HG02973 (cell line): ENCODE data around the gene SYCE1.
"Not testable (repeated sequence)": the region's sequence is repeated elsewhere in the genome, so short reads cannot be mapped to it uniquely, and the experiment has no call there.

Experiments used
- ATAC-seq: cut with Tn5 transposase; IDR thresholded peaks from one replicate; pipeline ENCODE4 v1.9.1; 2021; ENCODE audit warnings: moderate library complexity; ENCODE audit not compliant: unreplicated experiment

The SYCE1 gene, protein sequence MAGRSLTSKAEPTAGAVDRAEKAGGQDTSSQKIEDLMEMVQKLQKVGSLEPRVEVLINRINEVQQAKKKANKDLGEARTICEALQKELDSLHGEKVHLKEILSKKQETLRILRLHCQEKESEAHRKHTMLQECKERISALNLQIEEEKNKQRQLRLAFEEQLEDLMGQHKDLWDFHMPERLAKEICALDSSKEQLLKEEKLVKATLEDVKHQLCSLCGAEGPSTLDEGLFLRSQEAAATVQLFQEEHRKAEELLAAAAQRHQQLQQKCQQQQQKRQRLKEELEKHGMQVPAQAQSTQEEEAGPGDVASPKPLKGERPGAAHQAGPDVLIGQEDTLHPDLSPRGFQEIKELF

DNA sequence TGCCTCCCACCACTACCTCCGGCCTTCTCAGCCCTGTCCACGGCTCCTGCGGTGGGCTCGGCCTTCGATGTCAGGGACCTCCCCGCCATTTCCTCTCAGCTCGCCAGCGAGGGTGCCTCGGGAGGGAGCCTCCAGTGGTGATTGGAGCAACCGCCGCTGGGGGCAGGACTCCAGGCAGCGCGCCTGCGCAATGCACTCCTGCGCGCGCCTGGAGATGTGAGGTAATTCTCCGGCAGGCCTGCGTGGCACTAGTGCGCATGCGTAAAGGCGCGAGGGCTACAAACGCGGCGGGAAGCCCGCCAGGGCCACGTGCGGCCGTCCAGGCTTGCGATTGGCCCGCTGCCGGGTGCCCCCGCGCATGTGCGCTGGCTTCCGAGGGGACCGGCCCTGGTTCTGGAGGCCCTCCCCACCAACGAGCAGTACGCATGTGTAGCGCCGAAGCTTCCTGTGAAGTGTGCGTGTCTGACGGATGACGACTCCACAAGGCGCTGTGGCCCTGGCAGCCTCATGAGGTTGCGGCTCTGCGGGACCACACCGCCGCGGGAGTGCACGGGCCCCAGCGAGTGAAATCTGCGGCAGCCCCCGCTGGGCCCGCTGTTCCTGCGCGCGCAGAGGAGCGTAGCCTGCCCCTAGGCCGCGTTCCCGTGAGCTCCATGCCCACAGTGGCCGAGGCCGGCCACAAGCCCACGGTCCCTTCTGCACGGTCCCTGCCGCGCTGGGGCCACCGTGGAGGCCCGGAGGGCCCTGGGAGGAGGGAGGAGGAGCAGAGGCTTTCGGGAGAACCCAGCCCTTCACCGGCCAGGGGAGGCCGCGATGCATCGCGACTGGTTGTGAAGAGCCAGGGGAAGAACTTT is at the start of gene SYCE1:
SYCE1 (minus strand) TSS at position 143 of the 854 bp plus-strand sequence; CDS start at position 89, 54 bp downstream.
- no peak for ATAC-seq

DNA sequence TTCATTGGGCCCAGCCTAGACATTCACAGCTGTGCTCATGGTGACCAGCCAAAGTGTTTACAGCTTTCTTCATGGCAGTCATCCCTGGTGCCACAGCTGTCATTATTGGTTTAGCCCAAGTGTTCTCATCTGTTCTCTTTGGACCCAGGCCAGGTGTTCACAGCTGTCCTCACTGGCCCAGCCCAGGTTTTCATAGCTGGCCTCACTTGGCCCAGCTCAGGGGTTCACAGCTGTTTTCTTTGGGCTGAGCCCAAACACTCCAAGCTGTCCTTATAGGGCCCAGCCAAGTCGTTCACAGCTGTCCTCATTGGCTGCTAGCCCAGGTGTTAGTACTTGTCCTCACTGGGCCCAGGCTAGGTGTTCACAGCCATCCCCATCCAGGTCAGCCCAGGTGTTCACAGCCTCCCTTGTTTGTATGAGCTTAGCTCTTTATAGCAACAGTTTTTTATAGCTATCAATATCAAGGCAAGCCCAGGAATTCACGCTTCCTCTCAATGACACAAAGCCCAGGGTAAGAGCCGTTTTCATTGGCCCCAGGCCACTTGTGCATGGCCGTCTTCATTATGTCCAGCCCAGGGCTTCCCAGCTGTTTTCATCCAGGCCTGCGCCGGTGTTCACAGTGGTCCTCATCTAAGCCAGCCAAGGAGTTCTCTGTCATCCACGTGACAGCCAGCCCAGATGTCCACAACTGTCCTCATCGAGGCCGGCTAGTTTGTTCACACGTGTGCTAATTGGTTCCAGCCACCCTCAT is 49.6 kb upstream of the SYCE1 start:
- no peak for ATAC-seq

DNA sequence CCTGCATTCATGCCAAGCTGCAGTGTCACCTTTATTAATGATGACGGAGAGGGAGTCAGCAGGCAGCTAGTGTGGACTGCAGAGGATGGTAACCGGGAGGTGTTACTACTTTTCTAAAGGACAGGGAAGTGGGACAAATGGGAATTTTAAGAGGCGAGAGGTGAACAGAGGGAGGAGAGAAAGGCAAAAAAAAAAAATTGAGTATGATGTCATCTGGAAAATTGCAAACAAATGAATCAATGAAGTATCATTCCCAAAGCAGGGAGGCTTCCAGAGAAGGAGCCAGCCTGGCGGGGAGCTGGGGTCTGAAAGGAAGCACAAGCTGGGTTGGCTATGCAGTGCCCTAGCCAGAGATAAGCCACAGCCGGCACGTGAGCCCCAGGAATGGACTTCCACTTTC is 48.3 kb upstream of the SYCE1 start:
- no peak for ATAC-seq

DNA sequence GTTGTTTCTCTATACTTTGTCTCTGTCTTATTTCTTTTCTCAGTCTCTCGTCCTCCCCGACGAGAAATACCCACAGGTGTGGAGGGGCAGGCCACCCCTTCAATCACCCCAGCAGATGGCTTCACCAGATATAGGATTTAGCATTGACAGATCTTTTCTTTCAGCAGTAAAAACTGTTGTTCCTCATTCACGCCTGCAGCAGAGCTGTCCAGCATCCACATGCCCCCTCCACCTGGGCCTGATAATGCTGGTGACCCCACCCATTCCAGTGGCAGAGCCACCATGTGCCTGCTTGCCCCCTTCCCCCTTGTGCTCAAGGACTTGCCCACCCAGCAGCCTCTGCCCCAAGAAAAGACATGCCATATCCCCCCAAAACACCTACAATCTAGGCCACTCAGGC is 45.7 kb upstream of the SYCE1 start:
- ATAC-seq = no peak

DNA sequence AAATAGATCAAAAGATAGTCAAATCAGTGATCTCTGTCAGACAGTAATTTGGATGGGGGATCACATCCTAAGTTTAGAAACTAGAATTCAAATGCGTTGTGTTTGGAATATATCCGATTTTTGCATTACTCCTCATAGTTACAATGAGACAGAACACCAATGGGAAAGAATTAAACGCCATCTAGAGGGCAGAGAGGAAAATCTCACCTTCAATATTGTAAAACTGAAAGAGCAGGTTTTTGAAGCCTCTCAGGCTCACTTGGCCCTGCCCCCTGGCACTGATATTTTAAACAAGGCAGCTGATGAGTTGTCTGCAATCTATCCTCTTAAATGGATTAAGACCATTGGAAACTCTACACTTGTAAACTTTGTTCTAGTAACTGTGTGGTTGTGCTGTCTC is 43.5 kb upstream of the SYCE1 start:
- no peak for ATAC-seq

DNA sequence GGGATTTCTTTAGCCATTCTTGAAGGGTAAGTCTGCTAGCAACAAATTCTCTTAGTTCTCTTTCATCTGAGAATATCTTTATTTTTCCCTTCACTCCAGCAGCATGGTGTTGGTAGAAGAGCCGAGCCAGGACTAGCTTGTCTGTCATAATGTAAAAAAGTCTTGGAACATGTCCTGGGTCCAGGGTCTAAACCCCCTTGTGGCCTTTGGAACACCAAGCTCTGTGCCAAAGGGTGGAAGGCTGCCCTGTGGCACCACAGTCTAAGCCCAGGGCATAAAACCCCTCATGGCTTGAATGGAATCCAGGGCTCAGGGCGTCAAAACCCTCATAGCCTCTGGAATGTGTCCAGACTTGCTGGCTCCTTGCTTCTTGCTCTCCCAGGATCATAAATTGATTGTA is 38.1 kb upstream of the SYCE1 start:
- not testable (repeated sequence) for ATAC-seq

DNA sequence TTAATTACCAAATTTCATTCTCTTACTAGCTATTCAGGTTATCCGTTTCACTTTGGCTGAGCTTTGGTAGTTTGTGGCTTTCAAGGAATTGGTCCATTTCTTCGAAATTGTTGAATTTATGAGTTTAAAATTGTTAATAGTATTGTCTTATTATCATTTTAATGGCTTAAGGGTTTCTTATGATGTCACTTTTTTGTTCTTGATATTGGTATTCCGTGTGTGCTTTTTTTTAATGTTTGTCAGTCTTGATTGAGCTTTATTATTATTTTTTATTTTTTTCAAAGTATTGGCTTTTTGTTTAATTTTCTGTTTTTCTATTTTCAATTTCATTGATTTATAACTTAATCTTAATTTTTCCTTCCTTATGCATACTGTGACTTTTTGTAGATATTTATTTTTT is 35.3 kb upstream of the SYCE1 start:
- no peak for ATAC-seq

DNA sequence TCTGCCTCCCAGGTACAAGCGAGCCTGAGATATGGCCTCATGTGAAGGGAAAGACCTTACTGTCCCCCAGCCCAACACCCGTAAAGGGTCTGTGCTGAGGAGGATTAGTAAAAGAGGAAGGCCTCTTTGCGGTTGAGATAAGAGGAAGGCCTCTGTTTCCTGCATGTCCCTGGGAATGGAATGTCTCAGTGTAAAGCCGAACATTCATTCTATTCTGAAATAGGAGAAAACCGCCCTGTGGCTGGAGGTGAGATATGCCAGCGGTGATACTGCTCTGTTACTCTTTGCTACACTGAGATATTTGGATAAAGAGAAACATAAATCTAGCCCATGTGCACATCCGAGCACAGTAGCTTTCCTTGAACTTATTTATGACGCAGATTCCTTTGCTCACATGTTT is 34.5 kb upstream of the SYCE1 start:
- ATAC-seq = not testable (repeated sequence)

DNA sequence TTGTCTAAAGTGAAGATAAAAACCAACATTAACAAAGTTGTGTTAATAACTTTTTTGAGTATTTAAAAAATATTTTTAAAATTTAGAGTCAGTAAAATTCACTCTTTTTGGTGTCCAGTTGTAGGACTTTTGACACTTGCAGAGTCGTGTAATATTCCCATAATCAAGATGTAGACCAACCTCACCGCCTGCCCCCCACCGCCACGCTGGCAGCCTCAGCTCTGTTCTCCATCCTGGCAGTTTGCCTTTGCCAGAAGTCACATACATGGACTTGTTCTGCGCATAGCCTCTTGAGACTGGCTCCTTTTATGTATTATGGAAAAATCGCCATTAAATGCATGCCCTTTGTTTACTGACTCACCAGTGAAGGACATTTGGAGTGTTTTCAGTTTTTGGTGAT is 27.3 kb upstream of the SYCE1 start:
- ATAC-seq = no peak

DNA sequence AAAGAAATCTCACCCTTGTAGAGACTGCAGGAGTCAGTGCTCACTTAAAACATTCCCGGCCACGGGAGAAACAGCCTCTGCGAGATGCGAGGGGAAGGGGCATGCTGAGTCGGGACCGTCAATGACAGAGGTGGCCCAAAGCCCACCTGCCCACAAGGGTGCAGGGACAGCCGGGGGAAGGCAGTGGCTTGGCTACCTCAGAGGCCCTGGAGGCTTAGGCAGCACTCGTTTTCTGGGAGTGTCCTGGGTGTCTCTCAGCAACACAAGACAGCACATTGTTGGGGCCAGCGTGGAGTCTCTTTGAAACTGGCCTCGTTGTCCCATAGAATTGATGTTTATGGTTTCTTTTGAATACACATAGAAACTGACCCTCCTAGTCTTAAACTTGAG is 25.6 kb upstream of the SYCE1 start:
- no peak for ATAC-seq

DNA sequence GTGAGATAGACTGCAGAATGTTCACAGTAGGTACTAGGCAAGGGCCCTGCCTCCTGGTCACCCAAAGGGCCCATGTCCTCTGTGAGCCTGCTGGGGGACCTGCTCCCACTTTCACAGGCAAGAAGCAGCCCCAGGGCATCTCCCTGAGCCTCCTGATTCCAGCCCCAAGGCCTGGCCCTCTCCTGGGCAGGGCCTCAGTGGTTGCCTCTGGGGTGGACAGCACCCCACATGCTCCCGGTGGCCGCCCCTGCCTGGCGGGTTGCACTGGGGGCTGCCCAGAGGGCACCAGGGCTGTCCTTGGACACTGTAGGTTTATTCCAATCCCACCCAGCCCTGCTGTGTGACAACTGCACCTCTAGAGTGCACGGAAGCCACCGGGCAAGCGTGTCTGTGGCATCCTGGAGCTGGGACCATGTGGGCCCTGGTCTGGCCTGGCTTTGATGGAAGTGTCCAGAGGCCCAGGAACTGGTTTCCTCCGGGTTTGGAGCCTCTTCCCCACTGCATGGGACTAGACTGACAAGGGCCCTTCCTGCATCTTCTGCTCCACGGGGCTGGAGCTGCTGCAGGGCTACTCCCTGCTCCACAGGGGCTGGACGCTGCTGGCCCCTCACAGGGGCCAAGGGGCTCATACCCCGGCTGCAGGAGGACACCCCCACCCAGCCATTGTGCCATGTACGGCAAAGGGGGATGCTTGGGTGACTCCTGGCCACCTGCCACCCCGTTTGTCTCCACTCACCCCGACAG is 25.0 kb upstream of the SYCE1 start:
- ATAC-seq = no peak

DNA sequence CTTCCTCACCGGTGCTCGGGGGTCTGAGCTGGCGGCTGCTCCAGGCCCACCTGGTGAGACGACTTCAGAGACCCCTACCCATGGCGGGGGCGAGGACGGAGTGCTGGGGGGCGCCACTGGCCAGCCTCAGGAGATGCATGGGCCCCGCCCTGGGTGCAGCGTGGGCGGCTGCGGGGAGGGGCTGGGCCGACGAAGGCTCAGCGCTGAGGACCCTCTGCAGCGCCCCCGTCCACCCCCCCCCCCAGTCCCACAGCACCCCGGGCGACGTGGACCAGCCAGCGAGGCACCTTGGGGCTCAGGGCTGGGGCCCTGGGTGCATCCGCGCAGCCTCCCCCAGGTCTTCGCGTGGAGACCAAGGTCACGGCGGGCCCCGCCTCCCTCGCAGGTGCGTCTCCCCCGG is 11.7 kb upstream of the SYCE1 start:
- ATAC-seq = not testable (repeated sequence)

DNA sequence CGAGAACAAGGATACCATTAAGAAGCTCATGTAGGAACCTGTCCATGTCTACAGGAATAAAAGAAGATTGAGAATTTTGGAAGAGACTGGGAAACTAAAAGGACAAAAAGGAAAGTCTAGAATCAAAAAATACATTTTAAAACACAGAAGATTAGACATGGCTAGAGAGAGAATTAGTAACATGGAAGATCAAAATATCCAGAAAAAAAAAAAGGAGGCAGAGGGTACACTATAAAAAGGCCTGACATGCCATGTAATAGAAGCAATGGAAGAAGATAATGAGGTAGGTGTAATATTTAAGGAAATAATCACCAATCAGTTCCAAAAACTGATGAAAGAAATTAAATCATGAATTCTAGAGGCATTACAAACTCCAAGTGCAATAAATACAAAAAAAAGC is 8.1 kb upstream of the SYCE1 start:
- not testable (repeated sequence) for ATAC-seq

DNA sequence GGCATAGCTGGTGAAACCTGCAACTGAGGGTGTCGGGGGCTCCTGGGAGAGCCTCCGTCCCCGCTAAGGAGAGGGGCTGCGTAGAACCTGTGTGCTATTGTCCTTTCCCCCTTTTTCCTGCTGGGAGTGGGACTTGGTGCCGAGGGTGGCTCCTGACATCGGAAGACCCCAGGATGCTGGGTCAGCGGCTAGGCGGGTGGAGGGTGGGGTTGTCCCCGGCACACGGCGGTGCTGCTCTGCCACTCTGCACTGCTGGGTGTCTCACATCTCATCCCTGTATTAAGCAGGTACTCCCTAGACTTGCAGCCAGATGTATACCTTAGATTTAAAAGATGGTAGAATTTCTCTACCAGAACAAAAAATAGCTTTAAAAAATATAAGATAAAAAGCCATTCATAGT is 6.7 kb upstream of the SYCE1 start:
- ATAC-seq = not testable (repeated sequence)

DNA sequence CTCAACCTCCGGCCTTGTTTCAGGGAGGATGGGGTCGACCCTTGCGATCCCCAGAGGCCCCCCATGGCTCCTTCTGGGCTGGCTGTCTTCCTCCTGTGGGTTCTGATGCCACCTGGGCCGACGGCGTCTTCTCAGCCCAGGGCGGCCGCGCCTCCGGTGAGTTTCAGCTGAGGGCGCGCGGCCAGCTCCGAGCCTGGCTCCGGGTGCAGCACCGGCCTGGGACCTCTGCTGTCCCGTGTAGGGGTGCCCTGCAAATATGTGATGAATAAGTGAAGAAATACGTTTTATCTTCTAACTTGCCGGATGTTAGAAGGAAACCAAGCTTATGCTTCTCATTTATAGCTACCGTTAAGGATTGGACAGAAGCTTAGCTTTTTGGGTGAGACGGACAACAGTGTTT is 4.4 kb upstream of the SYCE1 start:
- ATAC-seq = not testable (repeated sequence)

DNA sequence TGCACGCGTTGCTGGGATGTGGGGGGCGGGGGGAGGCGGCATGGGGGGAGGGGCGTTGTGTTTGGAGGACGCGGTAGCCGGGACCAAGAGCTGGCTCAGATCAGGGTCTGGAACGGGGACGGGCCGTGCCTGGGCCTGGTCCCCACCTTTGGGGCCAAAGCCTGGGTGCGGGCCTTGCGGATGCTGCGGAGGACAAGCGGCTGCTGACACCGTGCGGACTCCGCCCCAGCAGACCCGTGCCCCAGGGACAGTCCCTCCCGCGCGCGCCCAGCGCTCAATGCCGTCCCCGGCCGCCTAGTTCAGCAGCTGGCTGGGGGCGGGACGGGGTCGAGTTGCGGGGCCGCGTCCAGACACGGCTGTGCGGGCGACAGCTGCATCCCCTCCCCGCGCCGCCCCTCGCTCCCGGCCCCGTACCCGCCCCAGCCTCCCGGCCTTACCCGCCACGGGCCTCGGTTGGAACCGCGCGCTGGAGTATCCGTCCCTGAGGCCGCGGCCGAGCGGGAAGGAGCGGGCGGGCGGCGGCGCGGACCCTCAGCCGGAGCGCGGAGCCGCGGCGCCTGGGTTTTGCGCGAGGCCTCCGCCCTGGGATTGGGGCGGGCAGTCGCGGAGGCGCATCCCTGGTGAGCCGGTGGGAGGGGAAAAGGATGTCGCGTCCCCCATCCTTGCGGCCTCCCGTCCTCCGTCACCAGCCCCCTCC is 3.6 kb upstream of the SYCE1 start:
- ATAC-seq = not testable (repeated sequence)

DNA sequence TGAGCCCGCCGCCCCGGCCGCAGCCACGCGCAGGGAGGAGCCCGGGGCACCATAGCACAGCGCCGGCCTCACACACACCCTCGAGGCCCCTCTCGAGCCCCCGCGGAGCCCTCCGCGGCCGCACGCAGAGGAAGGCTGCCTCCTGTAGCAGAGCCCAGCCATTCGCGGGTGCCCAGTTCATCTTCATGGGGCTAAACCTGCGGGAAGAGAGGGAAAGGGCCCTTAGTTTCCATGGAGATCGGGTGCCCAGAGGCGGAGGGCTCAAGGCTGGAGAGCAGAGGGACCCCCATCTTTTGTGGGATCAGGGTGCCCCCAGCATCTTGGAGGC is 2.9 kb upstream of the SYCE1 start:
- no peak for ATAC-seq

DNA sequence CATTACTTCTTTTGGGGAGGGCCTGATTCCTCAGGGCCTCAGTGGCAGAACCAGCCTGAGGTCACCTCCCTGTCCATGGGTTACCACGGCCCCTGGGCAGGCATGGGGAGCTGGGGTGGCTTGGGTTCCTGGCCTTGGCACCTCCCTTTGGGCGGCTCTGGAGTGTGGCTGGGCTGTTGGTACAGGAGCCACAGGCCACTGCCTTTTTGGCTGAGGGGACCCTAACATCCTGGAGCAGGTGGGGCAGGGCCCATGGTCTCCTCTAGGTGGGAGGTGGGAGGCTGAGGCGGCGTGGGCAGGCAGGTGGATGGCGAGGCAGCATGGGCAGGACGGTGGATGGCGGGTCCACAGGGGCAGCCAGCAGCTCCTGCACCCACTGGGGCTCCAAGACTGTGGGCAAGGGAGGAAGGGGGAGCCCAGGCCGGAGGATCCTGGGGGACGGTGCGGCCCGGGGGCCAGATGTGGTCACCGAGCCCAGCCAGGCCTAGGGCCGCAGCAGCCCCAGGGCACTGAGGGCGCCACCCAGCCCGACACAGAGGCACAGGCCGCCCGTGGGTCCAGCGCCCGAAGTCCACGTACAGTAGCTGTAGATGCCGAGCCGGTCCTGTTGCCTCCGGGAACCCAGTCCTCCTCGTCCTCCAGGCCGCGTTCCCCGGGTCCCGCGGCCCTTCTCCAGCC is 2.4 kb upstream of the SYCE1 start:
- ATAC-seq = no peak

DNA sequence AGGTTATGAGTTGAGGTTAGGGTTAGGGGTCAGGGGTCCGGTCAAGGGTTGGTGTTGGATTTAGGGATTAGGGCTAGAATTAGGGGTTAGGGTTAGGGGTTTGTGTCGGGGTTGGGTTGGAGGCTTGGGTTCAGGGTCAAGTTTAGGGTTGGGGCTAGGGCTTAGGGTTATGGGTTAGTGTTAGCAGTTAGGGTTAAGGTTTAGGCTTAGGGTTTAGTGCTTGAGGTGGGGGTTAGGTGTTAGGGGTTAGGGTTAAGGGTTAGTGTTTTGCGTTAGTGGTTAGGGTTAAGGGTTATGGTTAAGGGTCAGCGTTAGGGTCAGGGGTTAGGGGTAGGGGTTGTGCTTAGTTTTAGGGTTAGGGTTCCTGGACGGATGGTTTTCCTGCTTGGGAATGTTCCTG is 1.7 kb upstream of the SYCE1 start:
- no peak for ATAC-seq

DNA sequence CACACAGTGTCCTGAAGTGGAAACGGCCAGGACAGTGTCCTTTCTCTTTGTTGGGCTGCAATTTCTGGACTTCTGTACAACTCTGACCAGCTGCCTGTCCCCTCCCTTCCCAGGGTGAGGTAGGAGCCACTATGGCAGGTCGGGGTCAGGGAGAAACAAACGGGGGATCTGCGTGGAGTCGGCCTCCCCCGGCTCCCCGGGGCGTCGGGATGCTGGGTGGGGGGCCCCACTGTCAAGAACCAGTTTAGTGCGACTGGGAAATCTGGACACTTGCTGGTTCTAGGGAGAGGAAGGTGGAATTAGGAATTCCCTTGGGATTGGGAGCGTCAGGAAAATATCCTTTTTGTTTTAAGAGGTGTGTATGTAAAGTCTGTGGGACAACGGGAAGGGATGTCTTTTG is 567 bp downstream of the SYCE1 start:
- no peak for ATAC-seq
